Measurements from ENCODE around the gene PCNX4. TPM values are rescaled to one million over a fixed set of nuclear protein-coding genes. Genes with fewer than 3 reads are reported as not detected.
"Not testable (repeated sequence)": the region's sequence is repeated elsewhere in the genome, so short reads cannot be mapped to it uniquely, and the experiment has no call there.

PCNX4 gene
- total RNA-seq, 1 experiment from 2014 or later, result 130 TPM

DNA sequence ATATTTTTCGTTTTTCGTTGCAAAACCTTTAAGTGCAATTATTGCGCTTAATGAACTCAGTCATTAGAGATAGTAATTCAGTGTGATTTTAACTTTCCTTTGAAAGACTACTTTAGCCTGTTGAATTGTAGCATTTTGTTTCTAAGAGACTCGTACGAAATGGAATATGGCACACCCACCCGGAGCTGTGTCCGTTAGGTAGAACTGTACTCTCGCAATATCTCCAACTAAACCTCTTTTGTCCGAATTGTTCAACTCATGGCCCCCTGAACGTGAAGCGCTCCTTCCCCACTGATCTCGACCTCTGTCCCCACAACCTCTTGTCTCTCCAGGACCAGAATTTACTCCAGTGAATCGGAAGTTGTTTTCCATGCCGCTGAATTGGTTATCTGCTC lies 800 bp downstream of the PCNX4 start:
- Histone ChIP-seq H3K27ac (peak overlapping the region; percentile 96), H3K27me3 (replicated peaks) (no peaks in the 10 kb centered on the region), H3K9me3 (replicated peaks) (no peaks in the 10 kb centered on the region), H3K4me1 (replicated peaks) (peaks cover 30% of the 10 kb centered on the region), H3K36me3 (peaks cover 37% of the 10 kb centered on the region), H3K4me3 (peak overlapping the region; percentile 74)
- DNase-seq (ENCODE audit: low read depth in 1 of 2, low spot score in 2 of 2), result peak in 1 of 2 experiments; percentile 42

DNA sequence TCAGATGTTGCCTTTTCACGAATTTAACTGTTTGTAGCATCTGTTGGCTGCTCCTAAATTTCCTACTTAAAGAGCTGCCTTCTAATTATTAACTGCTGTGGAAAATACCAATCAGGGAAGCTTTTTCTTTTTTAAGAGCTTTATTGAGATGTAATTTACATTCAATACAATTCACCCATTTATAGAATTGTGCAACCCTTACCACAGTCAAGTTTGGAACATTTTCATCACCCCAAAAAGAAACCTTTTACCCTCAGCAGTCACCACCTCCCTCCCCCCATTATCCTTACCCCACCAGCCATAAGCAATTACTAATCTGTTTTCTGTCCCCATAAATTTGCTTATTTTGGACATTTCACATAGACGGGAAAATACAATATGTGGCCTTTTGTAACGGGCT lies 1.4 kb downstream of the PCNX4 start:
- Histone ChIP-seq H3K36me3 (peaks cover 42% of the 10 kb centered on the region), H3K9me3 (replicated peaks) (no peaks in the 10 kb centered on the region), H3K27me3 (replicated peaks) (no peaks in the 10 kb centered on the region), H3K4me3 (peak overlapping the region; percentile 74), H3K4me1 (replicated peaks) (peaks cover 30% of the 10 kb centered on the region), H3K27ac (peak overlapping the region; percentile 96)
- peak in 1 of 2 experiments; percentile 33 for DNase-seq (ENCODE audit: low read depth in 1 of 2, low spot score in 2 of 2)

DNA sequence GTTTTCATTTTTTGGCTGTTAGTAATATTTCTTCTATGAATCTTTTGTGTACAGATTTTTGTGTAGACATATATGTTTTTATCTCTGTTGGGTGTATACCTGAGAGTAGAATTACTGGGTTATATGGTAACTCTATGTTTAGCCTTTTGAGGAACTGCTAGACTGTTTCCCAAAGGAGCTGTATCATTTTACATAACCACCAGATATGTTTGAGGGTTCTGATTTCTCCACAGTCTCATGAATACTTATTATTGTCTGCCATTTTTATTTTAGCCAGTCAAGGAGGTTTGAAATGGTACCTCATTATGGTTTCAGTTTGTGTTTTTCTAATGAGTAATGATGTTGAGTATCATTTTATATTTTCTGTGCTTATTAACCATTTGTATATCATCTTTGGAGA lies 1.9 kb downstream of the PCNX4 start:
- peaks cover 30% of the 10 kb centered on the region for H3K4me1 ChIP-seq (replicated peaks)
- H3K27me3 ChIP-seq (replicated peaks), result no peaks in the 10 kb centered on the region
- H3K27ac ChIP-seq, result peak overlapping the region; percentile 96
- peaks cover 45% of the 10 kb centered on the region for H3K36me3 ChIP-seq
- H3K4me3 ChIP-seq, result peak overlapping the region; percentile 74
- peak in 1 of 2 experiments; percentile 31 for DNase-seq (ENCODE audit: low read depth in 1 of 2, low spot score in 2 of 2)
- H3K9me3 ChIP-seq (replicated peaks), result no peaks in the 10 kb centered on the region

DNA sequence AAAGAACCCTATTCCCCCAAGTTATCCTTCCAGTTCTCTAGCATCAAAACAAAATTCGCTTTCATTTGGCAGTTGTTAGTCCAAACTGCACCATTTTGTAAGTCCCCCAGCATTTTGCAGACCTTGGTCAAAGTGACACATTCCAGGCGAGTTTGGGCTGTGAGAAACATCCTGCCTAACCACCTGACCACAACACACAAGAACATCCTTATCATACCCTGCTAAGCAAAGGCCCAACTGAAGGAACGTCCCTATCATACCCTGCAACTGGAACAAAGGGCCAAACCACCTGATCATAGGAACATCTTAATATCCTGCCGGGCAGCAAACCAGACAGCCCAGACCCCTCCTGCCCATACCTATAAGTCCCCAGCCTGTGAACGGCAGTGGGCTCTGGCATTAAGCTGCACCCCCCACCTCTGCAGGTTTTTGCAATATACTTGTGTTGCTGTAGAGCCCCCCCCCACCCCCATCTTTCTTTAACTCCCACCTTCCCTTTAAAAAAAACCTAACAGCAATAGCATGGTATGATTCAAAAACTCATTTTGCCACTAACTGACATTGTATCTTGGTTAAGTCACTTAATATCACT lies 2.7 kb downstream of the PCNX4 start:
- peak; percentile 79 to 80 for DNase-seq (ENCODE audit: low read depth in 1 of 2, low spot score in 2 of 2)
- no peaks in the 10 kb centered on the region for H3K27me3 ChIP-seq (replicated peaks)
- H3K4me3 ChIP-seq, result peak overlapping the region; percentile 74
- H3K4me1 ChIP-seq (replicated peaks), result peaks cover 30% of the 10 kb centered on the region
- no peaks in the 10 kb centered on the region for H3K9me3 ChIP-seq (replicated peaks)
- peaks cover 51% of the 10 kb centered on the region for H3K36me3 ChIP-seq
- H3K27ac ChIP-seq, result peak overlapping the region; percentile 96

DNA sequence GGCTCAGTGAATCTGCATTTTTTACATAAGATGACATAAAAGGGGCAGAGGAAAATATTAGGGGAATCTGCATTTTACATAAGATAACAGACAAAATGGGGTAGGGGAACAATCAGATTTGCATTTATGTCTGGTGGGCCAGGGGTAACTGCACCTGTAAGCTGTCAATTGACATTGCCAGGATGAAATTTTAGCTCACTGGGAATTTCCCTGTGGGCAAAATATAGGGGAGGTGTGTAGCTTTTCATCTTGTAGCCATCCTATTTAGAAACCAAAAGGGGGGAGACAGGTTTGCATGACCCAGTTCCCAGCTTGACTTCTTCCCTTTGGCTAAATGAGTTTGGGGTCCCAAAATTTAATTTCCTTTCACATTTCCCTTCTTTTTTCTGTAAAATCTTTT lies 3.5 kb downstream of the PCNX4 start:
- H3K4me3 ChIP-seq, result no peak overlapping the region
- no peak for DNase-seq (ENCODE audit: low read depth in 1 of 2, low spot score in 2 of 2)
- H3K9me3 ChIP-seq (replicated peaks), result no peaks in the 10 kb centered on the region
- no peaks in the 10 kb centered on the region for H3K27me3 ChIP-seq (replicated peaks)
- peaks cover 30% of the 10 kb centered on the region for H3K4me1 ChIP-seq (replicated peaks)
- H3K36me3 ChIP-seq, result peaks cover 59% of the 10 kb centered on the region
- H3K27ac ChIP-seq, result peak overlapping the region; percentile 96

DNA sequence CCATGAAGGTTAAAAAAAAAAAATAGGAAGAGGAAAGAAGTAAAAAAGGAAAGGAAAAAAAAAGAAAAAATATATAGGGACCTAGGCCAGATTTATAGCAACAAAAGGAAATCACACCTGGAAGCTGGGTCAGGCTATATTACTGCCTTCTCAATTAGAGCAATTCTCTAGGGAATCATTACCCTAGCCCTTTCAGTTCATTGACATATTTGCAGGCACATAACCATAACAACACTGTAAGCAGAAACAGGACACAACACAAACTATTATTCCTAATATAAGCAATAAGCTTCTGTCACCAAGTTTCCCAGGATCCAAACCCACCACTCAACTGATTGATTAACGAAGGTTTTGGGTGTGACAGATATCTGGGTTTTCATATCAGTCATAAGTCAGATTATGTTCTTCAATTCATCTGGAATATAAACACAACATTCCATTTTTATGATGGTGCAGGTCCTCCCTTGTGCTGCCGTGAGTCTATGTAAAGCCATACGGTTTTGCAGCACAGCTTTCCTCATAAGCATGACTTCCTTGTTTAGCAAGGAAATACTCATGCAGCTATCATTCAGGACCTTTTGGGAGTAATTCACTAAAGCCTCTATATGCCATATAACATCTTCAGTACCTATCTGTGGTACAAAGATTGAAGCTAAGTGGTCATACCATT lies 4.2 kb downstream of the PCNX4 start:
- Histone ChIP-seq H3K4me3 (no peak overlapping the region), H3K27ac (peak overlapping the region; percentile 96)
- peak in 1 of 2 experiments; percentile 28 for DNase-seq (ENCODE audit: low read depth in 1 of 2, low spot score in 2 of 2)

DNA sequence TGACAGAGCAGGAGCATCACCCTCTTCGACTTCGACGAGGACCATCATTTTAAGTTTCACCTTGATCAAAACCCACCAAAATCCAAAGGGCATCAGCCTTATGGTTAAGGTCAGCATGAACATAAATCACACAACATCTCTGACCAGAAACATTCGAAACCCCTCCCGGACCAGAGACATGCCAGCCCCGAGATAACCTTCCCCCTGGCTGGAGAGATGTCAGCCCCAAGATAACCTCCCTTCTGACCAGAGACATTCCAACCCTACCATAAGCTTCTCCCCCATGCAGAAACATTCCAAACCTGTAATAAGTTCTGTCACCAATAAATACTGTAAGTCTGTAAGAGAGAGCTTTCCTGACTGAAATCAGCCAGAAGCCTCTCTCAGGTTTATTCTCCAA lies 6.3 kb downstream of the PCNX4 start:
- peaks cover 29% of the 10 kb centered on the region for H3K4me1 ChIP-seq (replicated peaks)
- H3K36me3 ChIP-seq, result peaks cover 72% of the 10 kb centered on the region
- H3K4me3 ChIP-seq, result no peak overlapping the region
- H3K27me3 ChIP-seq (replicated peaks), result no peaks in the 10 kb centered on the region
- H3K9me3 ChIP-seq (replicated peaks), result no peaks in the 10 kb centered on the region
- H3K27ac ChIP-seq, result no peak overlapping the region
- no peak for DNase-seq (ENCODE audit: low read depth in 1 of 2, low spot score in 2 of 2)

More for the DNA sequence above, 4.2 kb downstream of the PCNX4 start:
- Histone ChIP-seq H3K36me3 (peaks cover 66% of the 10 kb centered on the region), H3K4me1 (replicated peaks) (peaks cover 27% of the 10 kb centered on the region), H3K27me3 (replicated peaks) (no peaks in the 10 kb centered on the region), H3K9me3 (replicated peaks) (no peaks in the 10 kb centered on the region)

DNA sequence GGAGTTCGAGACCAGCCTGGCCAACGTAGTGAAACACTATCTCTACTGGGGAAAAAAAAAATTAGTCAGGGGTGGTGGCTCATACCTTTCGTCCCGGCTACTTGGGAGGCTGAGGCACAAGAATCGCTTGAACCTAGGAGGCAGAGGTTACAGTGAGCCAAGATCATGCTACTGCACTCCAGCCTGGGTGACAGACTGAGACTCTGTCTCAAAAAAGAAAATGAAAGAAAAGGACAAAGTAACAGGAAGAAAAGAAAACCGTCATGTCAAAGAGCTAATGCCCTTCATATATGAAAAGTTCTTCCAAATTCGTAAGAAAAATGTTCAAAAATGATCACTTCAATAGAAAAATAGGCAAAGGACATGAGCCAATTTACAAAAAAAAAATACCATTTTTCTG lies 8.1 kb downstream of the PCNX4 start:
- not testable (repeated sequence) for H3K27ac ChIP-seq; H3K4me3 ChIP-seq; H3K27me3 ChIP-seq (replicated peaks); DNase-seq (ENCODE audit: low read depth in 1 of 2, low spot score in 2 of 2); H3K9me3 ChIP-seq (replicated peaks)
- Histone ChIP-seq H3K4me1 (replicated peaks) (peaks cover 21% of the 10 kb centered on the region), H3K36me3 (peaks cover 79% of the 10 kb centered on the region)

DNA sequence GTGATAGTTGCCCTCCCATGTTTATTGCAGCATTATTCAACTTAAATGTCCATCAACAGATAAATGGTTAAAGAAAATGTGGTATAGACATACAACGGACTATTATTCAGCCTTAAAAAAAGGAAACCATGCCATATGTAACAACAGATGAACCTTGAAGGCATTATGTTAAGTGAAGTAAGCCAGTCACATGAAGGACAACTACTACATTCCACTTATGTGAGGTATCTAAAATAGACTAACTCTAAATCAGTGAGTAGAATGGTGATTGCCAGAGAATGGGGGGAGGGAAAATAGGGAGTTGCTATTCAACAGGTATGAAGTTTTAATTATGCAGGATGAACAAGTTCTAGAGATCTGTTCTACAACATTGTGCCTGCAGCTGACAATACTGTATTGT lies 10.1 kb downstream of the PCNX4 start:
- Histone ChIP-seq H3K4me1 (replicated peaks) (peaks cover 10% of the 10 kb centered on the region), H3K27ac (no peak overlapping the region), H3K36me3 (peaks cover 75% of the 10 kb centered on the region), H3K27me3 (replicated peaks) (no peaks in the 10 kb centered on the region), H3K9me3 (replicated peaks) (no peaks in the 10 kb centered on the region), H3K4me3 (no peak overlapping the region)
- DNase-seq (ENCODE audit: low read depth in 1 of 2, low spot score in 2 of 2), result no peak

DNA sequence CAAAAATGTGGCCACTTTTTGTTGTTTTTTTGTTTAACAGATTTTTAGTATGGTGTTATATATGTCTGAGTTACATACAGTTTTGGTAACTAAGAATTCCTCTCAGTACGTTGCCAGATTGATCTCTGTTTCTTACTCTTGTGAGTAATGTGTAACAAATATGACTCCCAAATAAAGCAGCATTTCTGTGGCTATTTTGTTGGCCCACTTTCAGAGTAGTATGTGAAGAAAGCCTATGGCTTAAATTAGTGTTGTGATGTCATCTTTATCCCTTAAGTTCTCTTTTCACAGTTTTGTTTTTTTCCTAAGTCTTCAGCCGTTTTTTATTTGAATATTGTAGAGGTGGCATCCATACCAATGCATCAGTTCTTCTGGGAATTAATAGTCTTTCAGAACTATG lies 10.7 kb downstream of the PCNX4 start:
- Histone ChIP-seq H3K36me3 (peaks cover 70% of the 10 kb centered on the region), H3K9me3 (replicated peaks) (no peaks in the 10 kb centered on the region), H3K4me3 (no peak overlapping the region), H3K27ac (no peak overlapping the region), H3K27me3 (replicated peaks) (no peaks in the 10 kb centered on the region), H3K4me1 (replicated peaks) (peaks cover 10% of the 10 kb centered on the region)
- no peak for DNase-seq (ENCODE audit: low read depth in 1 of 2, low spot score in 2 of 2)

DNA sequence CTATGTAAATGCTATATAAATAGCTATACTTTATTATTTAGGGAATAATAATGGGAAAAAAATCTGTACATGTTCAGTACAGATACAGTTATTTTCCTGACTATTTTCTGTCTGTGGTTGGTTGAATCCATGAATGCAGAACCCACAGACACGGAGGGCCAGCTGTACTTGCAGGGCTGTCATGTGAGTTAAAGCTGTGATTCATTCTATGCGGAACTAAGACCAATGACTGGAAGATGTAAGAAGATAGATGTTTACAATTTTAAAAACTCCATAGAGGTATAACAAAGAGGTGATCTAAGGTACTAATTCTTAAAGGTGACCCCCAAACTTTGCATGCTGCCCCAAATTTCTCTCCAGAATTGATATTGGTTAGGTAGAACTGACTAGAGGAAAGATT lies 14.6 kb downstream of the PCNX4 start:
- no peak for DNase-seq (ENCODE audit: low read depth in 1 of 2, low spot score in 2 of 2)
- H3K36me3 ChIP-seq, result peaks cover 69% of the 10 kb centered on the region
- H3K4me1 ChIP-seq (replicated peaks), result peaks cover 10% of the 10 kb centered on the region
- no peaks in the 10 kb centered on the region for H3K27me3 ChIP-seq (replicated peaks)
- no peak overlapping the region for H3K4me3 ChIP-seq
- no peaks in the 10 kb centered on the region for H3K9me3 ChIP-seq (replicated peaks)
- H3K27ac ChIP-seq, result no peak overlapping the region

DNA sequence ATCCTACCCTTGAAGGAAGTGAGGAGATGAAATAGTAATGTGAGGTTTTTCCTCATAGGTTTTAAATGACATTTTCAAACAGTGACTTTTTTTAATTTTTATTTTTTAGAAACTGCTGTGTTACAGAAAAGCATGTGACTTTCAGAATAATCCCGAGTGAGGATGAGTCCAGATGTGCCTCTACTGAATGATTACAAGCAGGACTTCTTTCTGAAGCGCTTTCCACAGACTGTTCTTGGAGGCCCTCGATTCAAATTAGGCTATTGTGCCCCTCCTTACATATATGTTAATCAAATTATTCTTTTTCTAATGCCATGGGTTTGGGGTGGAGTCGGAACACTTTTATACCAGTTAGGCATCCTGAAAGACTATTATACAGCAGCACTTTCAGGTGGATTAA lies 15.8 kb downstream of the PCNX4 start:
- H3K4me1 ChIP-seq (replicated peaks), result peaks cover 8% of the 10 kb centered on the region; the same call in 1 of the 2 replicates
- no peak overlapping the region for H3K4me3 ChIP-seq
- H3K36me3 ChIP-seq, result peaks cover 63% of the 10 kb centered on the region
- no peak for DNase-seq (ENCODE audit: low read depth in 1 of 2, low spot score in 2 of 2)
- H3K27me3 ChIP-seq (replicated peaks), result no peaks in the 10 kb centered on the region
- no peak overlapping the region for H3K27ac ChIP-seq
- H3K9me3 ChIP-seq (replicated peaks), result no peaks in the 10 kb centered on the region

DNA sequence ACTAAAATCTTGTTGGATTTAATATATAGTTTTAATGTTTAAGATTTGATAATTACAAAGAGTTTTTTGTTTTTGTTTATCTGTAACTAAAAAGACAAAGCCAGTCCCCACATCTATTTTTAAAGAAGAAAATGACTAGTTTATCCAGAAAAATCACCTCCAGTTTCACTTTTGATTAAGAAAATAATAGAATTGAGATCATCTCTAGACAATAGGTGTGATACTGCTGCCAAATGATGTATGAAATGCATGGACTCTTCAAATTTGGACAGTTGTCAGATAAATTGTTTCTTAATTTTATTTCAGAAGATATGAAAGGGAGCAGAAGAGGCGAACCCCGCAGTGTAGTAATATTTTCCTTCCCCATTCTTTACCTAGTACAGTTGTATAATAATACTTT lies 20.0 kb downstream of the PCNX4 start:
- Histone ChIP-seq H3K36me3 (peaks cover 68% of the 10 kb centered on the region), H3K9me3 (replicated peaks) (no peaks in the 10 kb centered on the region), H3K4me1 (replicated peaks) (no peaks in the 10 kb centered on the region), H3K4me3 (no peak overlapping the region), H3K27me3 (replicated peaks) (no peaks in the 10 kb centered on the region), H3K27ac (no peak overlapping the region)
- no peak for DNase-seq (ENCODE audit: low read depth in 1 of 2, low spot score in 2 of 2)

DNA sequence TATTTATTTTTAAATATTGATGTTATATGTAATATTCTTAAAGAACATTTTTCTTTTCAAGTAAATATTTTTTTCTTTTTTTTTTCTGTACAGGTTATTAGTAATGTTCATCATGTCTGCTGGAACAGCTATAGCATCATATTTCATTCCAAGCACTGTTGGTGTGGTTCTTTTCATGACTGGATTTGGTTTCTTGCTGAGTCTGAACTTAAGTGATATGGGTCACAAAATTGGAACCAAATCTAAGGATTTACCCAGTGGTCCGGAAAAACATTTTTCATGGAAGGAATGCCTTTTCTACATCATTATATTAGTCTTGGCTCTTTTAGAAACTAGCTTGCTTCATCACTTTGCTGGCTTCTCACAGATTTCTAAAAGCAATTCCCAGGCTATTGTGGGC lies 23.2 kb downstream of the PCNX4 start:
- Histone ChIP-seq H3K36me3 (peaks cover 75% of the 10 kb centered on the region), H3K27me3 (replicated peaks) (no peaks in the 10 kb centered on the region), H3K9me3 (replicated peaks) (no peaks in the 10 kb centered on the region), H3K27ac (no peak overlapping the region), H3K4me3 (no peak overlapping the region), H3K4me1 (replicated peaks) (no peaks in the 10 kb centered on the region)
- DNase-seq (ENCODE audit: low read depth in 1 of 2, low spot score in 2 of 2), result no peak
